SK-N-SH (cell line): Measurements from ENCODE around the gene RAD9B. TPM values are rescaled to one million over a fixed set of nuclear protein-coding genes. Genes with fewer than 3 reads are reported as not detected.

ENCODE experiments used
- CTCF ChIA-PET: fragments of 300-600, 350-600 bp; formaldehyde crosslinking; extraction: SDS; loops from one replicate; lab custom pipeline; 2021; lab: Yijun Ruan, JAX
- POLR2A ChIA-PET: fragments of 350-600 bp; sonication (Branson Sonifier 250); formaldehyde crosslinking; extraction: SDS; loops from one replicate; lab custom pipeline; 2020; ENCODE audit warnings: antibody characterized with exemption, inconsistent platforms; lab: Yijun Ruan, JAX
- DNase-seq: peaks from one replicate; pipeline ENCODE4 v3.0.0; 2012
- H2AFZ ChIP-seq: fragments of 200-600 bp; sonication (generic); 2 replicates; pipeline ENCODE4 v1.8.1; 2016; ENCODE audit warnings: antibody characterized with exemption, mild to moderate bottlenecking, low read depth
- H3F3A ChIP-seq: fragments of 200-600 bp; sonication (generic); replicated peaks from 2 replicates; pipeline ENCODE3; 2016; ENCODE audit warnings: antibody characterized with exemption, mild to moderate bottlenecking; ENCODE audit not compliant: insufficient read depth
- H3K27ac ChIP-seq, 2 experiments: fragments of 200-500 bp in 1 of 2; fragments of 200-600 bp in 1 of 2; sonication (Bioruptor generic) in 1 of 2; sonication (generic), shearing (Covaris generic) in 1 of 2; 2 replicates each; pipeline versions ENCODE4 v1.5.1 to v1.6.1; 2014 to 2016; ENCODE audit warnings: low read depth in 2 of 2, inconsistent platforms in 1 of 2, low read length in 1 of 2, mild to moderate bottlenecking in 1 of 2, mixed read lengths in 1 of 2
- H3K27me3 ChIP-seq: fragments of 200-600 bp; sonication (generic), shearing (Covaris generic); 2 replicates; pipeline ENCODE4 v1.6.1; 2016; ENCODE audit warnings: mixed run types; ENCODE audit not compliant: insufficient read depth
- H3K36me3 ChIP-seq, 2 experiments: fragments of 200-500 bp in 1 of 2; fragments of 200-600 bp in 1 of 2; sonication (Bioruptor generic) in 1 of 2; sonication (generic) in 1 of 2; replicated peaks in 1 of 2; 2 replicates each; pipeline versions ENCODE3 to v1.5.1; 2014 to 2016; ENCODE audit warnings: low read length in 1 of 2, mild to moderate bottlenecking in 1 of 2; ENCODE audit not compliant: insufficient read depth in 2 of 2, control insufficient read depth in 1 of 2
- H3K4me1 ChIP-seq, 2 experiments: fragments of 200-500 bp in 1 of 2; fragments of 200-600 bp in 1 of 2; sonication (Bioruptor generic) in 1 of 2; sonication (generic), shearing (Covaris generic) in 1 of 2; 2 replicates each; pipeline versions ENCODE4 v1.5.1 to v1.6.1; 2014 to 2016; ENCODE audit warnings: low read depth in 1 of 2, low read length in 1 of 2, mixed run types in 1 of 2; ENCODE audit not compliant: insufficient read depth in 2 of 2, control insufficient read depth in 1 of 2
- H3K4me2 ChIP-seq: fragments of 200-600 bp; sonication (generic), shearing (Covaris generic); 2 replicates; pipeline ENCODE4 v1.6.1; 2017; ENCODE audit warnings: mixed run types
- H3K4me3 ChIP-seq, 2 experiments: fragments of 200-500 bp in 1 of 2; fragments of 200-600 bp in 1 of 2; sonication (Bioruptor generic) in 1 of 2; sonication (generic), shearing (Covaris generic) in 1 of 2; 2 replicates each; pipeline versions ENCODE4 v1.5.1 to v1.8.1; 2014 to 2016; ENCODE audit warnings: low read depth in 2 of 2, inconsistent platforms in 1 of 2, low read length in 1 of 2, mild to moderate bottlenecking in 1 of 2, mixed read lengths in 1 of 2, moderate library complexity in 1 of 2
- H3K79me2 ChIP-seq: fragments of 200-600 bp; sonication (generic); 2 replicates; pipeline ENCODE4 v1.8.1; 2017; ENCODE audit warnings: mild to moderate bottlenecking; ENCODE audit not compliant: insufficient read depth
- H3K9ac ChIP-seq: fragments of 200-600 bp; sonication (generic); 2 replicates; pipeline ENCODE4 v1.6.1; 2017; ENCODE audit warnings: mixed run types
- H3K9me2 ChIP-seq: fragments of 200-600 bp; sonication (generic); 2 replicates; pipeline ENCODE4 v1.6.1; 2017; ENCODE audit warnings: mixed run types
- H3K9me3 ChIP-seq: fragments of 200-600 bp; sonication (generic); 2 replicates; pipeline ENCODE4 v1.6.1; 2017; ENCODE audit warnings: mixed run types, mild to moderate bottlenecking, moderate library complexity
- H4K20me1 ChIP-seq: fragments of 200-600 bp; sonication (generic); 2 replicates; pipeline ENCODE4 v1.6.1; 2017; ENCODE audit warnings: mild to moderate bottlenecking, mixed run types; ENCODE audit not compliant: insufficient read depth
- CHD2 ChIP-seq: fragments of 150-350 bp; IDR thresholded peaks from 2 replicates; pipeline ENCODE4 v1.6.1; 2018; ENCODE audit warnings: low read length; ENCODE audit not compliant: partially characterized antibody
- CTCF ChIP-seq: fragments of 200-600 bp; sonication (generic); IDR thresholded peaks from 2 replicates; pipeline ENCODE4 v1.6.1; 2017; ENCODE audit warnings: antibody characterized with exemption, mild to moderate bottlenecking, moderate library complexity
- ELF1 ChIP-seq: IDR thresholded peaks from 2 replicates; pipeline ENCODE4 v1.4.0; 2012
- EP300 ChIP-seq, 2 experiments: IDR thresholded peaks; 2 replicates each; pipeline versions ENCODE4 v1.4.0 to v1.6.1; 2012; ENCODE audit warnings: borderline replicate concordance in 1 of 2, low read depth in 1 of 2, low read length in 1 of 2
- EZH2phosphoT487 ChIP-seq: fragments of 200-600 bp; sonication (generic); IDR thresholded peaks from 2 replicates; pipeline ENCODE4 v1.6.1; 2017; ENCODE audit warnings: low read depth, mixed run types, mild to moderate bottlenecking, antibody characterized with exemption, moderate library complexity, borderline replicate concordance
- FOSL2 ChIP-seq: IDR thresholded peaks from 2 replicates; pipeline ENCODE4 v1.4.0; 2012; ENCODE audit warnings: low read depth, mild to moderate bottlenecking, moderate library complexity, borderline replicate concordance
- FOXM1 ChIP-seq: IDR thresholded peaks from 2 replicates; pipeline ENCODE4 v1.4.0; 2012; ENCODE audit warnings: low read depth, mild to moderate bottlenecking
- GATA2 ChIP-seq: sonication (generic); formaldehyde crosslinking; IDR thresholded peaks from 2 replicates; pipeline ENCODE4 v1.5.0; 2020; ENCODE audit warnings: mild to moderate bottlenecking, missing genetic modification reagents
- MEF2A ChIP-seq: IDR thresholded peaks from 2 replicates; pipeline ENCODE4 v1.4.0; 2012; ENCODE audit warnings: low read depth, borderline replicate concordance
- NFIC ChIP-seq: IDR thresholded peaks from 2 replicates; pipeline ENCODE4 v1.4.0; 2012; ENCODE audit warnings: borderline replicate concordance
- PBX3 ChIP-seq: IDR thresholded peaks from 2 replicates; pipeline ENCODE4; 2012
- POLR2AphosphoS5 ChIP-seq: IDR thresholded peaks from 2 replicates; pipeline ENCODE4 v1.6.1; 2012; ENCODE audit warnings: low read depth, low read length
- RAD21 ChIP-seq: IDR thresholded peaks from 2 replicates; pipeline ENCODE4 v1.6.1; 2012; ENCODE audit warnings: mild to moderate bottlenecking, low read length
- RCOR1 ChIP-seq: fragments of 150-350 bp; IDR thresholded peaks from 2 replicates; pipeline ENCODE4 v1.6.1; 2017; ENCODE audit warnings: antibody characterized with exemption, low read length
- REST ChIP-seq: IDR thresholded peaks from 2 replicates; pipeline ENCODE4 v1.6.1; 2012; ENCODE audit warnings: mild to moderate bottlenecking, low read depth, low read length, moderate library complexity
- RFX5 ChIP-seq: IDR thresholded peaks from 2 replicates; pipeline ENCODE4 v1.6.1; 2012; ENCODE audit warnings: mild to moderate bottlenecking, improper control_type of control experiment, low read length
- RXRA ChIP-seq: IDR thresholded peaks from 2 replicates; pipeline ENCODE4 v1.4.0; 2012; ENCODE audit warnings: low read depth, mild to moderate bottlenecking, borderline replicate concordance
- TCF12 ChIP-seq: IDR thresholded peaks from 2 replicates; pipeline ENCODE4 v1.4.0; 2012
- TEAD4 ChIP-seq: IDR thresholded peaks from 2 replicates; pipeline ENCODE4 v1.4.0; 2012; ENCODE audit warnings: mild to moderate bottlenecking, borderline replicate concordance; ENCODE audit not compliant: insufficient read depth
- USF1 ChIP-seq: IDR thresholded peaks from 2 replicates; pipeline ENCODE4 v1.4.0; 2012; ENCODE audit warnings: low read depth, borderline replicate concordance
- YY1 ChIP-seq: IDR thresholded peaks from 2 replicates; pipeline ENCODE4 v1.4.0; 2012; ENCODE audit warnings: low read depth, mild to moderate bottlenecking
- ZBTB33 ChIP-seq: IDR thresholded peaks from 2 replicates; pipeline ENCODE4 v1.4.0; 2012; ENCODE audit warnings: low read depth, borderline replicate concordance
- WGBS: methylation state at CpG from one replicate; pipeline ENCODE4 v1.1.6; 2017; ENCODE audit warnings: low lambda C conversion rate; 5-methylcytosine and 5-hydroxymethylcytosine counted together
- polyA plus RNA-seq, 3 experiments: library from polyadenylated mRNA; depleted of rRNA; stranded (reverse); fragments of >200 nt; gene quantifications; 2 replicates each; pipeline ENCODE4 v1.2.3, GENCODE V29; 2012

RAD9B gene
- polyA plus RNA-seq (2012; rRNA removed) = 0.15 and 0.20 TPM in 2 replicates
- polyA plus RNA-seq (2012; cell fraction: cytosol; rRNA removed) = 0.24 and 0.26 TPM in 2 replicates
- polyA plus RNA-seq (2012; cell fraction: nucleus; rRNA removed) = 0.25 and 0.29 TPM in 2 replicates

- peak; percentile 93 for DNase-seq
- Histone ChIP-seq H3K9me2 (no peaks in the 10 kb centered on the region), H3K79me2 (peaks cover 48% of the 10 kb centered on the region), H3K27me3 (no peaks in the 10 kb centered on the region), H3K4me1 (peaks cover 10 to 20% of the 10 kb centered on the region in 2 experiments; a peak in 3 of 4 replicates), H3K9ac (peak within 1 kb of the TSS; percentile 87), H3K4me3 (peak within 1 kb of the TSS; percentile 85 to 94), H3K4me2 (peak within 1 kb of the TSS; percentile 91), H2AFZ (peak within 1 kb of the TSS; percentile 87), H3K27ac (peak within 1 kb of the TSS; percentile 70 to 79), H3K36me3 (peaks cover 10 to 18% of the 10 kb centered on the region in 2 experiments), H3K9me3 (no peaks in the 10 kb centered on the region), H4K20me1 (peaks cover 8% of the 10 kb centered on the region; the same call in 1 of the 2 replicates), H3F3A (peaks cover 17% of the 10 kb centered on the region)
- ChIA-PET CTCF (interaction anchor here (1.0 to 1.6 kb wide), 3 partner anchors 34 to 100 kb away, joined by 5 to 7 read pairs (median 5); partner anchors contain the start of genes ARPC3, FAM216A and GPN3), POLR2A (no interaction called here)
- WGBS = 22% methylated on average over 44 of the region's 61 CpGs
- TF ChIP-seq RCOR1 = 0 out of 2 replicates have a peak, but pooled peaks have one; percentile 24
- TF ChIP-seq FOXM1 = no peak
- peak; percentile 39; the same call in 1 of the 2 replicates for TF ChIP-seq RFX5
- peak; percentile 92 for TF ChIP-seq ZBTB33
- no peak for TF ChIP-seq TEAD4
- no peak for TF ChIP-seq RAD21
- no peak for TF ChIP-seq GATA2
- peak; percentile 61 for TF ChIP-seq POLR2AphosphoS5
- peak; percentile 69; the same call in 1 of the 2 replicates for TF ChIP-seq ELF1
- peak; percentile 76 for TF ChIP-seq YY1
- no peak; the same call in 1 of the 2 replicates for TF ChIP-seq REST
- no peak for TF ChIP-seq TCF12
- TF ChIP-seq FOSL2 = no peak
- no peak for TF ChIP-seq MEF2A
- TF ChIP-seq NFIC = no peak
- TF ChIP-seq PBX3 = no peak
- no peak for TF ChIP-seq RXRA
- TF ChIP-seq EP300 (IDR thresholded peaks at IDR 0.05; ENCODE audit: borderline replicate concordance in 1 of 2, low read depth in 1 of 2, low read length in 1 of 2) = peak in 1 of 2 experiments; percentile 30; a peak in 1 of 4 replicates
- TF ChIP-seq EZH2phosphoT487 = no peak
- TF ChIP-seq CTCF = no peak
- no peak for TF ChIP-seq USF1
- peak; percentile 95 for TF ChIP-seq CHD2
Observed at GRCh38 chr12:110501752-110502738, at the start of gene RAD9B, which contains the start of gene VPS29. RAD9B (plus strand) TSS chr12:110502331; CDS start chr12:110502338, 7 bp downstream. VPS29 (minus strand) TSS chr12:110502111; CDS start chr12:110502051, 60 bp downstream.
